Hepatocyte (in vitro differentiated cells): Measurements from ENCODE around the gene TMEM273.

Experiments
- EZH2phosphoT487 ChIP-seq: fragments of 200-600 bp; sonication (generic); IDR thresholded peaks from one replicate; pipeline ENCODE4 v1.6.1; 2018; ENCODE audit warnings: antibody characterized with exemption, mild to moderate bottlenecking, low read depth, moderate library complexity; ENCODE audit not compliant: unreplicated experiment, severe bottlenecking
- TF ChIP-seq, protein P1 (sequence below): fragments of 200-600 bp; sonication (generic); IDR thresholded peaks from 2 replicates; pipeline ENCODE4 v1.5.1; 2016; ENCODE audit warnings: antibody characterized with exemption, mild to moderate bottlenecking; ENCODE audit not compliant: poor library complexity

DNA sequence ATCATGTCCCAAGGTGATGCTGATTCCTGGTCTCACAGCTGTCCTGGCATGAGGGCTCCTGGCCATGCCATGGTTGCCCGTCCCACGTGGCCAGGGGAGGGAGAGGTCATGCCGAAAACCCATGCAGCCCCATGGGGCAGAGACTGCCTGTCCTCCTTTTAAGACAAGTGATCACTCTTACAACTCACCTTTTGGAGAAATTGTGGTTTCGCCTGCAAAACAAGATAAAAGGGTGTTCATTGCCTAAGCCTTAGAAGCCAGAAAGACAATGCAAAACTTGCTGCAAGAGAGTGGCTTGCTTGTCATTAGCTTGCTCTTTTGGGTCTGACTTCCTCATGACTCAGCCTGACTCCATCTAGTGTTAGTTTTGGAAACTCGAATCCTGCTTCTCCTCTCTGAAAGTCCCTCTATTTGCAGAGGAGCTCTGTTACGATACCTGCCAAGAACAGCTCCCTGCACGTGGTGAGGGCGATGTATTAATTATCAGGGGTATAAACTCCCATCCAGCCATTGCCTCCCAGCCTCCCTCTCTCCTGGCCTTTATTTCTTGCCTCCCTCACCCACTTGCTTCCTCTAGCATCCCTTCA is 26.7 kb downstream of the TMEM273 start:
- TF ChIP-seq, protein P1, sequence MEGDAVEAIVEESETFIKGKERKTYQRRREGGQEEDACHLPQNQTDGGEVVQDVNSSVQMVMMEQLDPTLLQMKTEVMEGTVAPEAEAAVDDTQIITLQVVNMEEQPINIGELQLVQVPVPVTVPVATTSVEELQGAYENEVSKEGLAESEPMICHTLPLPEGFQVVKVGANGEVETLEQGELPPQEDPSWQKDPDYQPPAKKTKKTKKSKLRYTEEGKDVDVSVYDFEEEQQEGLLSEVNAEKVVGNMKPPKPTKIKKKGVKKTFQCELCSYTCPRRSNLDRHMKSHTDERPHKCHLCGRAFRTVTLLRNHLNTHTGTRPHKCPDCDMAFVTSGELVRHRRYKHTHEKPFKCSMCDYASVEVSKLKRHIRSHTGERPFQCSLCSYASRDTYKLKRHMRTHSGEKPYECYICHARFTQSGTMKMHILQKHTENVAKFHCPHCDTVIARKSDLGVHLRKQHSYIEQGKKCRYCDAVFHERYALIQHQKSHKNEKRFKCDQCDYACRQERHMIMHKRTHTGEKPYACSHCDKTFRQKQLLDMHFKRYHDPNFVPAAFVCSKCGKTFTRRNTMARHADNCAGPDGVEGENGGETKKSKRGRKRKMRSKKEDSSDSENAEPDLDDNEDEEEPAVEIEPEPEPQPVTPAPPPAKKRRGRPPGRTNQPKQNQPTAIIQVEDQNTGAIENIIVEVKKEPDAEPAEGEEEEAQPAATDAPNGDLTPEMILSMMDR: peak; percentile 50
- no peak for TF ChIP-seq EZH2phosphoT487
